ENCODE data around the gene MGRN1.
A peak's percentile ranks its signal among the peaks of the same experiment; 100 is the strongest.

The MGRN1 gene

DNA sequence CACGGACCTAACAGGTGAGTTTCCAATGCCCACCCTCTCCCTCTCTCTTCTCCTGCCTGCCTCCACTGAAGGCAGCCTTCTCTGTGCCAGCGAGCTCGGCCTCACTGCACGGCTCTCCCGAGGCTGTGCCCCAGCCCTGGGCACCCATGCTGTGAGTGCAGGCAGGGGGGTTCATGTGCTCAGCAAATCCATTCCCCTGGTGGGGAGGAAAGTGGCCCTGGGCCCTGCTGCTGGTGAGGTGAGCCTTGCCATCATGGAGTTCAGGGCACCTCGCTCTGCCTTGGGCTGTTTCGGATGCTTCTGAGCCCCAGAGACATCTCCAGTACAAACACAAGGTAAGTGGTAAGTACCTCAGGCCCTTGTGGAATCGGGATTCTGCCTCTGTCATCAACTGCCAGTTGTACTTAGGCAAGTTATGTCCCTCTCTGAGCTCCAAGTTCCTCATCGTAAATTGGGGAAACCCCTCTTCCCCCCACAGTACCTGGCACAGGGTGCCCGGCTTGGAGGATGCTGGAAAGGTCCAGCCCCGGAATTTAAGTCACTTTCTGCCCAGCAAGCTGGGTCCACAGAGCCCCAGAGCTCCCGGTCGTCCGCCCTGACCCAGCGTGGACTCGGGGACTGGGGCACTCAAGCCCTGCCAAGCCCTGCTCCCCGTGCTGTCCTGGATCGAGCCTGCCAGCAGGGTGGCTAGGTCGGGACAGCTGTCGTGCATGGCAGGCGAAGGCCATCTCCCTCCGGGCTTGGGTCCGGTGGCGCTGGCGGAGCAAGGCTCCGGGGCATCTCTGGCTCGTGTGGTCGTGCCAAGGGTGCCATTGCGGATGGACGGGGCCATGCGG lies 68.1 kb downstream of the MGRN1 start:
- no peaks in the 10 kb centered on the region for H3K9me3 ChIP-seq (ENCODE audit: severe bottlenecking)

DNA sequence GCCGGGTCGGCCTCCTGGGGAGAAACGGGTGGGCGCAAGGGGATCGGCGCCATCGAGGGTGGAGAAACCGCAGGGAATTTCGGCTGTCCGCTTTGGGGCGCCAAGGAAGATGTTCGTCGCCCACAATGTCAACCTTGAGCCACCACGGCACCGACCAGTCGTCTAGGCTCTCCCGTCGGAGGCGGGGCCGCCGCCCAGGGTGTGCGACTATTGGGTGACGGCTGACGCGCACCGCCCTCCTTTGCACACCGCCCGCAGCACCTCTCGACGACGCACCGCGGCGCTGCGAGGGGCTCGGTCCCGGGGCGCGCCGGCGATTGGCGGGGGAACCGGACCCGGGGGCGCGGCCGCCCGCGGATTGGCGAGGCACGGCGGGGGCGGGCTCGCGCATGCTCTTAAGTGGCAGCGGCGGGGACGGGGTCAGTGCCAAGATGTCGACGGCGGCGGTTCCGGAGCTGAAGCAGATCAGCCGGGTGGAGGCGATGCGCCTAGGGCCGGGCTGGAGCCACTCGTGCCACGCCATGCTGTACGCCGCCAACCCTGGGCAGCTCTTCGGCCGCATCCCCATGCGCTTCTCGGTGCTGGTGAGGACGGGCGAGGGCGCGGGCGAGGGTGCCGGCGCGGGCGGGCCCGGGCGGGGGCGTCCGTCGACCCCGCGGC lies 68.8 kb downstream of the MGRN1 start, which contains the start of gene NUDT16L1:
Gene NUDT16L1, plus strand, starts transcription at position 267 of the 660 bp plus-strand sequence. Its CDS starts 165 bp downstream, at position 432.
- H3K4me3 ChIP-seq (ENCODE audit: low read depth, low read length): peak within 1 kb of the TSS; percentile 82
- H3K9me3 ChIP-seq (ENCODE audit: severe bottlenecking): no peaks in the 10 kb centered on the region
- peak; percentile 96 for DNase-seq
- H3K27me3 ChIP-seq (ENCODE audit: insufficient read depth, low read depth, severe bottlenecking): no peaks in the 10 kb centered on the region
- H3K36me3 ChIP-seq: peaks cover 42% of the 10 kb centered on the region
- TF ChIP-seq, protein P1, sequence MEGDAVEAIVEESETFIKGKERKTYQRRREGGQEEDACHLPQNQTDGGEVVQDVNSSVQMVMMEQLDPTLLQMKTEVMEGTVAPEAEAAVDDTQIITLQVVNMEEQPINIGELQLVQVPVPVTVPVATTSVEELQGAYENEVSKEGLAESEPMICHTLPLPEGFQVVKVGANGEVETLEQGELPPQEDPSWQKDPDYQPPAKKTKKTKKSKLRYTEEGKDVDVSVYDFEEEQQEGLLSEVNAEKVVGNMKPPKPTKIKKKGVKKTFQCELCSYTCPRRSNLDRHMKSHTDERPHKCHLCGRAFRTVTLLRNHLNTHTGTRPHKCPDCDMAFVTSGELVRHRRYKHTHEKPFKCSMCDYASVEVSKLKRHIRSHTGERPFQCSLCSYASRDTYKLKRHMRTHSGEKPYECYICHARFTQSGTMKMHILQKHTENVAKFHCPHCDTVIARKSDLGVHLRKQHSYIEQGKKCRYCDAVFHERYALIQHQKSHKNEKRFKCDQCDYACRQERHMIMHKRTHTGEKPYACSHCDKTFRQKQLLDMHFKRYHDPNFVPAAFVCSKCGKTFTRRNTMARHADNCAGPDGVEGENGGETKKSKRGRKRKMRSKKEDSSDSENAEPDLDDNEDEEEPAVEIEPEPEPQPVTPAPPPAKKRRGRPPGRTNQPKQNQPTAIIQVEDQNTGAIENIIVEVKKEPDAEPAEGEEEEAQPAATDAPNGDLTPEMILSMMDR (IDR thresholded peaks at IDR 0.05; ENCODE audit: low read depth, low read length): no peak
- peak within 1 kb of the TSS; percentile 86 for H3K27ac ChIP-seq

More for the DNA sequence above, 68.1 kb downstream of the MGRN1 start:
- peak overlapping the region; percentile 69 for H3K27ac ChIP-seq
- H3K27me3 ChIP-seq (ENCODE audit: insufficient read depth, low read depth, severe bottlenecking): no peaks in the 10 kb centered on the region
- TF ChIP-seq, protein P1 (IDR thresholded peaks at IDR 0.05; ENCODE audit: low read depth, low read length): no peak
- H3K36me3 ChIP-seq: peaks cover 39% of the 10 kb centered on the region
- peak overlapping the region; percentile 47 for H3K4me3 ChIP-seq (ENCODE audit: low read depth, low read length)
- DNase-seq: no peak

DNA sequence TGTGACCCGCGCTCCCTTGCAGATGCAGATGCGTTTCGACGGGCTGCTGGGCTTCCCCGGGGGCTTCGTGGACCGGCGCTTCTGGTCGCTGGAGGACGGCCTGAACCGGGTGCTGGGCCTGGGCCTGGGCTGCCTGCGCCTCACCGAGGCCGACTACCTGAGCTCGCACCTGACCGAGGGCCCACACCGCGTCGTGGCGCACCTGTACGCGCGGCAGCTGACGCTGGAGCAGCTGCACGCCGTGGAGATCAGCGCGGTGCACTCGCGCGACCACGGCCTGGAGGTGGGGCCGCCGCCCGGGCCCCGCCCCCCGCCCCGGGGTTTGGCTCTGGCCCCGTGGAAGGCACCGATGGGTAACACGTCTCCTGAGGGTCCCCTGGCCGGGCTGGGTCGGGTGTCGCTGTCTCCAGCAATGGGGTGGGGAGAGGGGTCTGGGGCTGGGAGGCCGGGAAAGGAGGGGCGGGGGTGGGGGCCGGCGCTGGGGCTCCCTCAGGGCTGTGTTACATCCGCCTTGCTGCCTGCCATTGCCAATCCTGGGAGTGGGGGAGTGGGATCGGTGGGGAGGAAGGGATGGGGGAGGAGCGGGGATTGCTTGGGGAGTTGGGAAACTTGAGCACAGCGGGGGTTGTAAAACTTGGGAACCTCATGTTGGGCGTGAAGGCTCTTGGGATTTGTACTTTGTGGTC lies 69.5 kb downstream of the MGRN1 start:
- no peaks in the 10 kb centered on the region for H3K27me3 ChIP-seq (ENCODE audit: insufficient read depth, low read depth, severe bottlenecking)
- H3K36me3 ChIP-seq: peaks cover 48% of the 10 kb centered on the region
- peak overlapping the region; percentile 82 for H3K4me3 ChIP-seq (ENCODE audit: low read depth, low read length)
- peak; percentile 39 for DNase-seq
- no peaks in the 10 kb centered on the region for H3K9me3 ChIP-seq (ENCODE audit: severe bottlenecking)
- TF ChIP-seq, protein P1 (IDR thresholded peaks at IDR 0.05; ENCODE audit: low read depth, low read length): no peak
- H3K27ac ChIP-seq: peak overlapping the region; percentile 86

DNA sequence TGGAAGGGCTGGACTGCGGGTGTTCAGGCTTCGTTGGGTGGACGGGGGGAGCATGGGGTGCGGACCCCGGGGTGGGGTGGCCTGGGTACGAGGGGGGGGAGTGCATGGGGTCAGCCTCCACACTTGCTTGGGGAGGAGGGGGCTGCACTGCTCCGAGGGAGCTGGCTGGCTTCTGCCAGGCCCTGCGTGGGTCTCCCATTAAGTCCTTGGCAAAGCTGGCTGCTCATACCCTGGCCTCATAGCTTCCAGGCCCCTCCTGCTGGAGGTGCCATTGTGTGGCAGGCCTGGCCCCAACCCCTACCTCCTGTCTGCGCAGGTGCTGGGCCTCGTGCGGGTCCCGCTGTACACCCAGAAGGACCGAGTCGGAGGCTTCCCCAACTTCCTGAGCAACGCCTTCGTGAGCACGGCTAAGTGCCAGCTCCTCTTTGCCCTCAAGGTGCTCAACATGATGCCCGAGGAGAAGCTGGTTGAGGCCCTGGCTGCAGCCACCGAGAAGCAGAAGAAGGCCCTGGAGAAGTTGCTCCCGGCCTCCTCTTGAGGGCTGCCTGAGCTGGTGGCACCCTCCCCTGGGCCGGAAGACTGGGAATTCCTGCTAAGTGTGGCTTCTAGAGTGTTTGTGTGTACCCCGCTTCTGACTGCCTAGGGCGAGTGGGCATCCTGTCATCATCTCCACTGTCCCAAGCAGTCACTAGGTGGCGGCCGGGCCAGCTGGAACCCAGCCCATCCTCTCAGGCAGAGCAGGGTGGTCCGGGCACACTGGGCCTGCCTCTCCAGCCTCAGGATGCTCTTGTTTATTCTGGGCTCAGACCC lies 70.2 kb downstream of the MGRN1 start:
- DNase-seq: no peak
- H3K4me3 ChIP-seq (ENCODE audit: low read depth, low read length): peak overlapping the region; percentile 82
- H3K27ac ChIP-seq: no peak overlapping the region
- TF ChIP-seq, protein P1 (IDR thresholded peaks at IDR 0.05; ENCODE audit: low read depth, low read length): peak; percentile 16; the same call in 1 of the 2 replicates
- H3K9me3 ChIP-seq (ENCODE audit: severe bottlenecking): no peaks in the 10 kb centered on the region
- peaks cover 53% of the 10 kb centered on the region for H3K36me3 ChIP-seq
- no peaks in the 10 kb centered on the region for H3K27me3 ChIP-seq (ENCODE audit: insufficient read depth, low read depth, severe bottlenecking)

DNA sequence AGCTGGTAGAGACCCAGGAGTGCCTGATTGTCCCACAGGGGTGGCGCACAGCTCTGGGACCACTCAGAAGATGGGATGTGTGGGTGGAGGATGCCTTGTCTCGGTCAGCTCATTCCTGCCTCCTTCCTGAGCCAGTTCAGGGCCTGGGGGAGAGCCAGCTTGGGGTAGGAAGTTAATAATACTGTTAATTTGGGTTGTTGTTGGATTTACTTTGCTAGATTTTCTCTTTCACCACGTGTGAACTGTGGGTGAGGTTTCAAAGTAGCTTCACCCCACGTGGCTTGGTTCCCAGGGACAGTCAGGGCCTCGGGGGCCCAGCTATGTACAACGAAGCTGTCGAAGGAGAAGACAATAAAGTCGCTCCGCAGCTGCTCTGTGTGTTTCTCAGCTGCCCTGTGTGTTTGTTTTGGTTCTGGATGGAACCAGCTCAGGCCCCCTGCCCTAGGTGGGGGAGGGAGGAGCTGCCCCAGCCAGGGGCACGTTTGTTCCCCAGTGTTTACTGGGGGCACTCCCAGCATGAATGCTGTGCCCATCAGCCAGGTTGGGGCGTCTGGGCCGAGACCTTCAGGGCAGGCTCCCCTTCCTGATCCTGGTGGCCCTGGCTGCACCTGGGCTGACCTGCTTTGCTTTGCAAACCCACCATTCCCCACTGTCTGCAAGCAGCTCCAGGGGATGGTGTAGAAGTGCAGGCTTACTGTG lies 71.0 kb downstream of the MGRN1 start:
- TF ChIP-seq, protein P1 (IDR thresholded peaks at IDR 0.05; ENCODE audit: low read depth, low read length): no peak
- Histone ChIP-seq H3K27me3 (ENCODE audit: insufficient read depth, low read depth, severe bottlenecking) (no peaks in the 10 kb centered on the region), H3K27ac (no peak overlapping the region), H3K4me3 (ENCODE audit: low read depth, low read length) (no peak overlapping the region), H3K9me3 (ENCODE audit: severe bottlenecking) (no peaks in the 10 kb centered on the region), H3K36me3 (peaks cover 61% of the 10 kb centered on the region)
- DNase-seq: no peak

All from WERI-Rb-1 (cell line).